ENCODE data around the gene RNF19B.

RNF19B gene

DNA sequence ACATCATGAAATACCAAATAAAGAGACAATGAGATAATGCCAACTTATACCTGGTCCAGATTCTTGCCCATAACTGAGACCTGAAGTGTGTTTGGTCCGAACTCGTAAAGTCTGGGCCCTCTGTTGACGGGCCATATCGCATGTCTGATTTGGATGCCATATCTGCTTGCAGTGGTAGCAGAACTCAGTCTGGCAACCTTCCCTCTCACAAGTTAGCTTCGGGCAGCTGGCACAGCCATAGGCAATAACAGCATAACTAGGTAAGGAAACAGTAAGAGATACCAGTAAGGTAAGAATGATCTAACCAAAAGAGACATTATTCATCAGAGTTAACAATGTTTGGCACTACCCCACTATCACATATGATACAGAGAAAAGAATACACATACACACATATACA lies 15.1 kb downstream of the RNF19B start:
- no peak for TF ChIP-seq ZFX (IDR thresholded peaks at IDR 0.05)
- no peak for TF ChIP-seq CTCF (conservative IDR thresholded peaks at IDR 0.05)

GRCh38 chr1:32948905-32949304 lies 15.7 kb downstream of the RNF19B start:
- H3K27ac ChIP-seq, result no peak overlapping the region
- no peak for TF ChIP-seq ZFX (IDR thresholded peaks at IDR 0.05)

More for the DNA sequence above, 15.1 kb downstream of the RNF19B start:
- no peak overlapping the region for H3K27ac ChIP-seq

DNA sequence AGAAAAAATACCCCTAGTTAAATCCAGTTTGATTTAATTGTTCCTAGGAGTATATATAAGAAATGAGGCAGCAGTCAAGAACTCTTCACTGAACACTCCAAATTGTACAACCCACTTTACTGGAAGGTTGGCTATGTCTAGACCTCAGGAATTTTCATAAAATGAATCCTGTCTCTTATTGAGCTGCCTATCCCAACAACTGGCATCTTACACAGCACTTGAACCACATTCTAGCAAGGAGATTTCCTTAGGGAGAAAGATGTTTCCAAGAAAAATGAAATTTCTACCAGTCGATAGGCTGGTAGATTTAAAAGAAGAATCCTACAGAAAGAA lies 16.3 kb downstream of the RNF19B start:
- H3K27ac ChIP-seq, result no peak overlapping the region

DNA sequence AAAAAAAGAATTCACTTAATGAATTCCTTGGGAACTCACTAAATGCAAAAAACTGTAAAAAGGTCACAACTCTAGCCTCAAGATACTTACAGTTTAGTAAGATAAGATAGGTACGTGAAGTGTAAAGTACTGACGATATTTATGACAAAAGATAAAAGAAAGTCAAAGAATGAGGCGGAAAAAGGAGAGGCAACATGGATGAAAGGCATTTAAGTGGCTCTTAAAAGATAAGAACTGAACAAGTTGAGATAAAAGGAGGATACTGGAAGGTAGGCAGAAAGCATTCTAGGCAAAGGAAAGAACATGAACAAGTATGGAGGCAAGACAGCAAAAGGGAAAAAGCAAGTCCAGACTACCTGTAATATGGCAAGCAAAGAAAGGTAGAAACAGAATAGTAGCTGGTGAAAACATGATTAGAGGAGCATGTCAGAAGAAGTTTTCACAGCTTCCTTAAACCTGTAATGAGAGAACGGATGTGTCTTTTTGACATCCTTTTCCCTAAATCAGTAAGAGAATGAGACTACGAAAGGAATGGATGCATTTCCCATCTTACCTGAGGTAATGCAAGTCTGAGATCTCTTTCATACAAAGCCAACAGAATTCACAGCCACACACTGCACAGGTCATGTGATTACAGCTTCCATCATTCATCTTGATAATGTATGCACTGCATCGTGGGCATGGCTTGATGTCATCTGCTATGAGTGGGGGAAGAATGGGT lies 16.8 kb downstream of the RNF19B start:
- TF ChIP-seq ZFX (IDR thresholded peaks at IDR 0.05) (no peak), CTCF (conservative IDR thresholded peaks at IDR 0.05) (no peak)
- no peak overlapping the region for H3K27ac ChIP-seq

More for the DNA sequence above, 16.3 kb downstream of the RNF19B start:
- TF ChIP-seq ZFX (IDR thresholded peaks at IDR 0.05) (no peak), CTCF (conservative IDR thresholded peaks at IDR 0.05) (no peak)

- TF ChIP-seq CTCF (conservative IDR thresholded peaks at IDR 0.05), result no peak
- no peak overlapping the region for H3K27ac ChIP-seq
Measured at GRCh38 chr1:32946413-32946812, 18.2 kb downstream of the RNF19B start.

GRCh38 chr1:32944180-32944579 lies 20.4 kb downstream of the RNF19B start:
- no peak overlapping the region for H3K27ac ChIP-seq
- TF ChIP-seq ZFX (IDR thresholded peaks at IDR 0.05) (no peak), CTCF (conservative IDR thresholded peaks at IDR 0.05) (no peak)

DNA sequence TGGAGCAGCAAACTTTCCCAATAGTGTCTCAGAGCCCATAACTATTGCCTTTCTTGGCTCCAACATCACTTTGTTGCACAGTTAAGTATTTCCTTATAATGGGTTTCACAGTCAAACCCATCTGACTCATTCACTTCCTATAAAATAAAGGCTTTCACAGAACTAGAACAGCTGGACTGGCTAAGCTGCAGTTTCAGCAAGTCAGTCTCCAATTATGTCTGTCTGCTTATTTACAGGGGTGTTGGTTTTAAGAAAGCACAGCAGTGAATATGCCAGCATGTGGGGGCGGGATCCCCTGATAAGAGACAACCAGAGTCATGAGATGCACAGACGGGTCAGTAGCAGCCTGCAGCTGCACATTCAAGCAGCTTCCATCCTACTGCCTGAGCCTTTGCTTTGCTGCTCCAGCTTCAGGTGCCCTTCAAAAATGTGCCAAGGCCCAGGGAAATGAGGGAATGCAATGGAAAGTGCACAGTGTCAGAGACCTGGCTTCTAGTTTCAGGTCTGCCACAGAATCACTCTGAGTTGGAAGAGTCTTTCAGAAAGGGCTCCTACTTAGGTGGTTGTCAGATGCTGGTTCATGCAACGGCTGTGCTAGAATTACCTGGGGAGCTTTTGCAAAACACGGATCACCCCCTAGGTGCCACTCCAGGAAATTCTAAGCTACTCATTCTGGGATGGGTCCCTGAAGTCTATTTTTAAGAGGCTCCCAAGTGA lies 24.8 kb downstream of the RNF19B start:
- no peak overlapping the region for H3K27ac ChIP-seq
- TF ChIP-seq CTCF (conservative IDR thresholded peaks at IDR 0.05) (no peak), ZFX (IDR thresholded peaks at IDR 0.05) (no peak)

DNA sequence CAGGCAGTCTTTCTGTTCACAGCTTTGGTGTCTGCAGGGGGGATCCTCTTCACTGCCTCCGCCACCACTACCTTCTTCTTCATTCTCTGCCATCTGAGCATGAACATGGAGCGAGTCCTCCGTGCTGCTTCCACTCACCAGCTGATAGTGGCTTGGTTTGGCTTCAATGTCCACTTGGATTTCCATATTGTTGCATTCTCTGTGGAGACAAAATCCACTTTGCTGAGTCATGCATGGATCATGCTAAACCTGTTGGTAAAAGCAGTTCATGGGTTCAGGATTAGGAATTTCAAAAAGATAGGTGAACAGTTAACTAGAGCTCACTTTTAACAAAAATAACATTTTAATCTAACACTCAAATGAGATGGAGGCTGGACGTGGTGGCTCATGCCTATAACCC lies 27.5 kb downstream of the RNF19B start:
- no peak overlapping the region for H3K27ac ChIP-seq
- TF ChIP-seq CTCF (conservative IDR thresholded peaks at IDR 0.05) (no peak), ZFX (IDR thresholded peaks at IDR 0.05) (no peak)

Measured in C4-2B (cell line).